Vagina (tissue), 2 donors: ENCODE measurements around the gene FAM163B. TPM values are rescaled to one million over a fixed set of nuclear protein-coding genes. Genes with fewer than 3 reads are reported as not detected.

Experiments
- DNase-seq, 2 donors: peaks; one replicate each; pipeline ENCODE4 v3.0.0-alpha.2; 2017; ENCODE audit errors: extremely low spot score in 2 of 2
- H3K27ac ChIP-seq: fragments of 200-600 bp; sonication (generic); one replicate; pipeline ENCODE4 v1.5.1; 2019
- H3K27me3 ChIP-seq: fragments of 200-600 bp; sonication (generic); one replicate; pipeline ENCODE4 v1.5.1; 2019
- H3K36me3 ChIP-seq, 2 donors: fragments of 200-600 bp; sonication (generic); one replicate each; pipeline ENCODE4 v1.5.1; 2017 to 2019
- H3K4me1 ChIP-seq: fragments of 200-600 bp; sonication (generic); one replicate; pipeline ENCODE4 v1.5.1; 2019
- H3K4me3 ChIP-seq, 2 donors: fragments of 200-600 bp; sonication (generic); 1 replicate in 1 of 2; 2 replicates in 1 of 2; pipeline ENCODE4 v1.5.1; 2016 to 2019
- H3K9me3 ChIP-seq: fragments of 200-600 bp; sonication (generic); one replicate; pipeline ENCODE4 v1.5.1; 2019
- POLR2A ChIP-seq, 2 donors: fragments of 450-650 bp; IDR thresholded peaks; one replicate each; pipeline ENCODE4 v1.6.1; 2017; ENCODE audit warnings: antibody characterized with exemption in 2 of 2, mild to moderate bottlenecking in 2 of 2, moderate library complexity in 2 of 2
- POLR2AphosphoS5 ChIP-seq, 2 donors: sonication (generic); formaldehyde crosslinking; IDR thresholded peaks; one replicate each; pipeline ENCODE4 v1.9.0; 2017; ENCODE audit warnings: antibody characterized with exemption in 2 of 2, mild to moderate bottlenecking in 2 of 2, low read depth in 1 of 2; ENCODE audit not compliant: insufficient read depth in 1 of 2
- intact Hi-C: fragments of 100-400 bp; cut with DNase I; formaldehyde crosslinking; loops from one replicate; pipeline ENCODE4 v1.15.1; 2023
- total RNA-seq: library from RNA; depleted of rRNA; stranded (reverse); fragments of >200 nt; gene quantifications from one replicate; pipeline ENCODE4 v1.2.3, GENCODE V29; 2016
- TF ChIP-seq, protein P1 (sequence below), 3 experiments: fragments of 450-650 bp in 2 of 3; fragments of 200-600 bp in 1 of 3; sonication (generic) in 1 of 3; IDR thresholded peaks; one replicate each; pipeline ENCODE4 v1.5.1; 2017 to 2019; ENCODE audit warnings: antibody characterized with exemption in 3 of 3, mild to moderate bottlenecking in 2 of 3, moderate library complexity in 2 of 3

The FAM163B gene
- total RNA-seq, 1 donor from 2014 or later: not detected

DNA sequence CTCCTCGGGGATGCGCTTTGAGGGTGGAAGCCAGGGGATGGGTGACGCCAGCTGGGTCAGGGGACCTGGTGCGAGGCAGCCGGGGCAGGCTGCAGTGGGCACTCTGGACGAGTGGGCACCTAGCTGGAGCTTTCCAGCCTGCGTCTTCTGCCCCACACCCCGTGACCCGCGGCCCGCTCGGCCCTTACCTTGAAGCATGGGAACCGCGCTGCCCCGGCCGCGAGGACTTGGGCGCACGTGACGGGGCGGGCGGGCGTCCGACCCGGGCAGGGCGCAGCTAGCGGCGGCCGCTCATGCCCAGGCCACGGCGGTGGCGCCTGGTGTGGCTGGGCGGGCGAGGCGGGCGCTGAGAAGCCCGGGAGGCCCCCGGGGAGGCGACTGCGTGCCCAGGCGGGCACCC lies 300 bp downstream of the FAM163B start:
- DNase-seq: no peak
- Histone ChIP-seq H3K36me3 (no peaks in the 10 kb centered on the region), H3K4me1 (no peaks in the 10 kb centered on the region), H3K27me3 (peaks cover 6% of the 10 kb centered on the region), H3K4me3 (no peak overlapping the region), H3K9me3 (no peaks in the 10 kb centered on the region), H3K27ac (no peak overlapping the region)
- TF ChIP-seq POLR2AphosphoS5 (IDR thresholded peaks at IDR 0.05; ENCODE audit: insufficient read depth in 1 of 2, low read depth in 1 of 2): no peak
- no peak for TF ChIP-seq POLR2A (IDR thresholded peaks at IDR 0.05)
- TF ChIP-seq, protein P1, sequence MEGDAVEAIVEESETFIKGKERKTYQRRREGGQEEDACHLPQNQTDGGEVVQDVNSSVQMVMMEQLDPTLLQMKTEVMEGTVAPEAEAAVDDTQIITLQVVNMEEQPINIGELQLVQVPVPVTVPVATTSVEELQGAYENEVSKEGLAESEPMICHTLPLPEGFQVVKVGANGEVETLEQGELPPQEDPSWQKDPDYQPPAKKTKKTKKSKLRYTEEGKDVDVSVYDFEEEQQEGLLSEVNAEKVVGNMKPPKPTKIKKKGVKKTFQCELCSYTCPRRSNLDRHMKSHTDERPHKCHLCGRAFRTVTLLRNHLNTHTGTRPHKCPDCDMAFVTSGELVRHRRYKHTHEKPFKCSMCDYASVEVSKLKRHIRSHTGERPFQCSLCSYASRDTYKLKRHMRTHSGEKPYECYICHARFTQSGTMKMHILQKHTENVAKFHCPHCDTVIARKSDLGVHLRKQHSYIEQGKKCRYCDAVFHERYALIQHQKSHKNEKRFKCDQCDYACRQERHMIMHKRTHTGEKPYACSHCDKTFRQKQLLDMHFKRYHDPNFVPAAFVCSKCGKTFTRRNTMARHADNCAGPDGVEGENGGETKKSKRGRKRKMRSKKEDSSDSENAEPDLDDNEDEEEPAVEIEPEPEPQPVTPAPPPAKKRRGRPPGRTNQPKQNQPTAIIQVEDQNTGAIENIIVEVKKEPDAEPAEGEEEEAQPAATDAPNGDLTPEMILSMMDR (IDR thresholded peaks at IDR 0.05): no peak
- intact Hi-C loops: no loop called here

DNA sequence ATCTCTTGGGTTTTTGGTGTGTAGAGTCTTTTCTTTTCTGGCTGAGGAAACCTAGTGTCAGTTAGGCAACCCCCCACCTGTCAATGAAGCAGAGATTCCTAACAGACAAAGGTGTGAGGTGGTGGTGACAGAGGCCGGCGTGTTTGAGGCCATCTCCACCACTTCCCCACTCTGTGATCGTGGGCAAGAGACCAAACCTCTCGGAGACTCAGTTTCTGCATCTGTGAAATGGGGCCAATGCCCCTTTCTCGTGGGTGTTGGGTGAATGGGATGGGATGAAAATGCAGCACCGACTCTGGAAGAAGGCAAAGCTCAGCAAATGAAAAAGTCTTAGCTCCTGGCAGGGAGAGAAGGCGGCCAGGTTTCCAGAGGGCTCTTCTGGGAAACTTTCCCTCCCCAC lies 807 bp downstream of the FAM163B start:
- Histone ChIP-seq H3K9me3 (no peaks in the 10 kb centered on the region), H3K36me3 (no peaks in the 10 kb centered on the region), H3K27me3 (peaks cover 6% of the 10 kb centered on the region), H3K4me1 (no peaks in the 10 kb centered on the region), H3K4me3 (no peak overlapping the region), H3K27ac (no peak overlapping the region)
- TF ChIP-seq, protein P1 (IDR thresholded peaks at IDR 0.05): no peak
- TF ChIP-seq POLR2A (IDR thresholded peaks at IDR 0.05) (no peak), POLR2AphosphoS5 (IDR thresholded peaks at IDR 0.05; ENCODE audit: insufficient read depth in 1 of 2, low read depth in 1 of 2) (no peak)
- intact Hi-C loops: no loop called here
- no peak for DNase-seq

DNA sequence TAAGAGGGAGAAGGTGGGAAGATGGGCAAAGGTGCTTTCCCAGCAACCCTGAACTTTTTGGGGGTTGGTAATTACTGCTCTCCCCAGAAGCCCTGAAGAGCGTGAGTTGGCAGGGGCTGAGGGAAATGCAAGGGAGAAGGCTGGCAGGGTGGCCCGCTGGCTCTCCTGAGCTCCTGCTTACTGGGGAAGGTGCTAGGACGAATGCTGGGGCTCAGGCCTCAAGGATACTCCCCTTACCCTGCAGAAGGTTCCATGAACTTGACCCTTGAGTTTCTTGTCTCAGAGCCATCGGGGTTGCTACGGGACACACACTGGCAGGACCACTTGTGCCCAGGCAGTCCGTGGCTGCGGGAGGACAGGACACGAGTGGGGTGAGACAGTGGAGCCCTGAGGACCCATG lies 1.2 kb downstream of the FAM163B start:
- no peak for TF ChIP-seq POLR2A (IDR thresholded peaks at IDR 0.05)
- Histone ChIP-seq H3K9me3 (no peaks in the 10 kb centered on the region), H3K4me1 (no peaks in the 10 kb centered on the region), H3K27ac (no peak overlapping the region), H3K4me3 (no peak overlapping the region), H3K36me3 (no peaks in the 10 kb centered on the region), H3K27me3 (peaks cover 6% of the 10 kb centered on the region)
- DNase-seq: no peak
- intact Hi-C loops: no loop called here

DNA sequence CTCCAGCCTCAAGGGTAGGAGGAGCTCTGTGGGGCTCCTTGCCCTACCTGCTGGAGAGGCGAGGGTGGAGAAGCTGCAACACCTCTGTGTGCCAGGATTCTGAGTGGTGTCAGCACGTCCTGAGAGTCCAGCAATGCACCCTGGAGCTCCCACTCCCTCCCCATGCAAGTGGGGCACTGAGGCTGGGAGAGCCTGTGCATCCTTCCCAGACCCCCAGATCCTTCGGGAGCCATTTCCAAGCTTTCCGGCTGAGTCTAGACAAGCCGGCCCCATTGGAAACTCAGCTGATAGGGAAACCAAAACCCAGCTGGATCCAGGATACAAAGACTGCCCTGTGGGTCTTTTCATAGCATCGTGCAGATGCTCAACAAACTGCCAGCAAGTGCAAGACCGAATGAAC lies 1.8 kb downstream of the FAM163B start:
- Histone ChIP-seq H3K9me3 (no peaks in the 10 kb centered on the region), H3K27ac (no peak overlapping the region), H3K4me1 (no peaks in the 10 kb centered on the region), H3K36me3 (no peaks in the 10 kb centered on the region), H3K27me3 (peaks cover 6% of the 10 kb centered on the region), H3K4me3 (no peak overlapping the region)
- TF ChIP-seq, protein P1 (IDR thresholded peaks at IDR 0.05): no peak
- TF ChIP-seq POLR2A (IDR thresholded peaks at IDR 0.05) (no peak), POLR2AphosphoS5 (IDR thresholded peaks at IDR 0.05; ENCODE audit: insufficient read depth in 1 of 2, low read depth in 1 of 2) (no peak)
- DNase-seq: no peak
- intact Hi-C loops: no loop called here

DNA sequence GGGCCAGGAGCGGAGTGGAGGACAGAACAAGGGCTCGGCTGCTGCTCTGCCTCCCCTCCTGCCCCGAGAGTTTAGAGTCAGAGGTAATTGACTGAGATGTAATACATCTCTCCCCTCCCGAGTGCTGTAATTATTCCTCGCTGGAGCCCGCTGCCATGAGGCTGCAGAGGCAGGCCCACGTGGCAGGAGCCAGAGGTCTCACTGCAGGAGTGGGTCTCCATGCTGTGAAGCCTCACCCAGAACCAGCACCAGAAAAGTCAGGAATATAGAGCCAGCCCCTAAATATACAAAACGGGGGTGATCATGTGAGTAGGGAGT lies 2.5 kb downstream of the FAM163B start:
- H3K36me3 ChIP-seq: no peaks in the 10 kb centered on the region
- DNase-seq: no peak
- no peak overlapping the region for H3K27ac ChIP-seq
- H3K9me3 ChIP-seq: no peaks in the 10 kb centered on the region
- H3K27me3 ChIP-seq: peaks cover 6% of the 10 kb centered on the region
- TF ChIP-seq POLR2AphosphoS5 (IDR thresholded peaks at IDR 0.05; ENCODE audit: insufficient read depth in 1 of 2, low read depth in 1 of 2) (no peak), POLR2A (IDR thresholded peaks at IDR 0.05) (no peak)
- TF ChIP-seq, protein P1 (IDR thresholded peaks at IDR 0.05): no peak
- no peak overlapping the region for H3K4me3 ChIP-seq
- H3K4me1 ChIP-seq: no peaks in the 10 kb centered on the region
- intact Hi-C loops: no loop called here
